DMS 273 (cell line): ENCODE measurements around the gene ZNF10.

Source experiments
- DNase-seq: peaks from one replicate; lab custom pipeline; 2025; ENCODE audit not compliant: unreplicated experiment; lab: John Stamatoyannopoulos, UW

Gene ZNF10

GRCh38 chr12:133130038-133130807, at the start of gene ZNF10, which contains the start of gene ZNF891:
TSS of gene ZNF10 (plus strand) at chr12:133130627. CDS start at chr12:133144493, 13,866 bp downstream.
TSS of gene ZNF891 (minus strand) at chr12:133130274. CDS start at chr12:133121918, 8,356 bp downstream.
- DNase-seq = peak; percentile 96

- peak; percentile 20 for DNase-seq
These were observed 49.2 kb upstream of the ZNF10 start for GRCh38 chr12:133081159-133081780.

GRCh38 chr12:133083345-133083744, 47.1 kb upstream of the ZNF10 start:
- no peak for DNase-seq

GRCh38 chr12:133105620-133106019, 24.8 kb upstream of the ZNF10 start:
- DNase-seq = no peak

GRCh38 chr12:133106253-133106652, 24.2 kb upstream of the ZNF10 start:
- DNase-seq = peak; percentile 25

GRCh38 chr12:133107121-133107520, 23.3 kb upstream of the ZNF10 start:
- DNase-seq = no peak

GRCh38 chr12:133108150-133108549, 22.3 kb upstream of the ZNF10 start:
- DNase-seq = no peak

- peak; percentile 13 for DNase-seq
These were observed 9.8 kb upstream of the ZNF10 start for GRCh38 chr12:133120385-133121191.

GRCh38 chr12:133124674-133125073, 5.8 kb upstream of the ZNF10 start:
- DNase-seq = no peak

- DNase-seq = peak; percentile 71
These were observed 924 bp upstream of the ZNF10 start for GRCh38 chr12:133129368-133130037.

- peak; percentile 57 for DNase-seq
These were observed 341 bp downstream of the ZNF10 start for GRCh38 chr12:133130808-133131128.

GRCh38 chr12:133135747-133136146, 5.3 kb downstream of the ZNF10 start:
- no peak for DNase-seq

- DNase-seq = peak; percentile 8
These were observed 15.6 kb downstream of the ZNF10 start for GRCh38 chr12:133145981-133146380.

- no peak for DNase-seq
These were observed 25.8 kb downstream of the ZNF10 start for GRCh38 chr12:133156125-133156690.

GRCh38 chr12:133165776-133166175, 35.3 kb downstream of the ZNF10 start:
- no peak for DNase-seq

- DNase-seq = no peak
These were observed 42.1 kb downstream of the ZNF10 start for GRCh38 chr12:133172491-133172890.

- no peak for DNase-seq
These were observed 44.5 kb downstream of the ZNF10 start for GRCh38 chr12:133174901-133175300.

GRCh38 chr12:133180669-133181068, 50.2 kb downstream of the ZNF10 start:
- DNase-seq = no peak

GRCh38 chr12:133181238-133181959, 51.0 kb downstream of the ZNF10 start, which contains the start of gene ZNF268:
TSS of gene ZNF268 (plus strand) at chr12:133181495. CDS start at chr12:133181998, 503 bp downstream.
- DNase-seq = peak; percentile 97

- DNase-seq = no peak
These were observed 59.7 kb downstream of the ZNF10 start for GRCh38 chr12:133190176-133190575.
